ENCODE results near the gene ADGRG7.

GRCh38 chr3:100609963-100610362 lies 562 bp downstream of the ADGRG7 start:
- TF ChIP-seq CTCF (IDR thresholded peaks at IDR 0.05) (no peak), POLR2AphosphoS5 (IDR thresholded peaks at IDR 0.05) (no peak), POLR2A (IDR thresholded peaks at IDR 0.05) (no peak)

Data from breast epithelium (tissue), 3 donors.